NCI-H1048 (cell line): ENCODE results near the gene NAV2.

Experiments used
- DNase-seq: peaks from one replicate; lab custom pipeline; 2025; lab: John Stamatoyannopoulos, UW

The NAV2 gene

DNA sequence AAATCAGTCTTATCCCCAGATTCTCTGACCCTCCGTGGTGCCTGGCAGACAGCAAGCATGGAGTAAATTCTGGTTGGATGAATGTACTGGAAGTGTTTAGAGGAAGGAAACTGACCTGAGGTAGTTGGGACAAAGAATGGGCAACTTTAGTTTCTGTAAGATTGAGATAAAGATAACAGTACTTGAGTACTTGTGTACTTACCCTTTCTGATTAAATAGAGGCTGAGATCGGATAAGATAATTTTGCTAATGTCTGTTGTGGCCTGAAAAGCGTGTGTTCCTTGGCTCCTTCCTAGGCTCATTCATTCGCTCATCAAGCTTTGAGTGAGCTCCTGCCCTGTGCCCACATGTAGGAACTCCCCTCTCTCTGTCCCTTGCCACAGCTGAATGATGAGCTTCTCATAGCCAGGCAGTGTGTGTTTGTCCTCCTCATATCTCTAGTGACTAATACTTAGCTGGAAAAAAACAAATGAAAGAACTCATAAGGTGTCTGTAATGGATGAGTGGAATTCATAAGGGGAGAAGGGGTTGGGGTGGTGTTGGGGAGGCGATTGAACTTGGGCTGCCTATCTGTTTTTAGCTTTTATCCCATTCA lies 329.5 kb downstream of the NAV2 start:
- DNase-seq = no peak

GRCh38 chr11:20042811-20043341 lies 330.2 kb downstream of the NAV2 start:
- DNase-seq = no peak

DNA sequence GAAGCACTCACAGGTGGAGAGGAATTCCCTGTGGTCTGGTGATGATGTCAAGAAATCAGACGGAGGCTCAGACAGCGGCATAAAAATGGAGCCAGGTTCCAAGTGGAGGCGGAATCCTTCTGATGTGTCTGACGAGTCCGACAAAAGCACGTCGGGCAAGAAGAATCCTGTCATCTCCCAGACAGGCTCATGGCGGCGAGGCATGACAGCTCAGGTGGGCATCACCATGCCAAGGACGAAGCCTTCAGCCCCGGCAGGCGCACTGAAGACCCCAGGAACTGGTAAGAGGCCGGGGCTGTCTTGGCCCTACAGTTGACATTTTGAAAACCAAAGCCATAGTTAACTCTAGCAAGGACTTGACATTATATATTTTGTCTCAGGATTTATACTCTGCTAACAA lies 331.4 kb downstream of the NAV2 start:
- no peak for DNase-seq

DNA sequence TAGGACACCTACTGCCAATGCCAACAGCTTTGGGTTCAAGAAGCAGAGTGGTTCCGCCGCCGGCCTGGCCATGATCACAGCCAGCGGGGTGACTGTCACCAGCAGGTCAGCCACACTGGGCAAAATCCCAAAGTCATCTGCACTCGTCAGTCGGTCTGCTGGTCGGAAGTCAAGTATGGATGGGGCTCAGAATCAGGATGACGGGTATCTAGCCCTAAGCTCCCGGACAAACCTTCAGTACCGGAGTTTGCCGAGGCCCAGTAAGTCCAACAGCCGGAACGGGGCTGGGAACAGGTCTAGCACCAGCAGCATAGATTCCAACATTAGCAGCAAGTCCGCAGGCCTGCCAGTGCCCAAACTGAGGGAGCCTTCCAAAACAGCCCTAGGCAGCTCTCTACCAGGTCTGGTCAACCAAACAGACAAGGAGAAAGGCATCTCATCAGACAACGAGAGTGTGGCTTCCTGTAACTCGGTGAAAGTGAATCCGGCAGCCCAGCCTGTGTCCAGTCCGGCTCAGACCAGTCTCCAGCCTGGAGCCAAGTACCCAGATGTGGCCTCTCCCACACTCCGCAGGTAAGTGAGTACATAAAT lies 332.6 kb downstream of the NAV2 start:
- no peak for DNase-seq

DNA sequence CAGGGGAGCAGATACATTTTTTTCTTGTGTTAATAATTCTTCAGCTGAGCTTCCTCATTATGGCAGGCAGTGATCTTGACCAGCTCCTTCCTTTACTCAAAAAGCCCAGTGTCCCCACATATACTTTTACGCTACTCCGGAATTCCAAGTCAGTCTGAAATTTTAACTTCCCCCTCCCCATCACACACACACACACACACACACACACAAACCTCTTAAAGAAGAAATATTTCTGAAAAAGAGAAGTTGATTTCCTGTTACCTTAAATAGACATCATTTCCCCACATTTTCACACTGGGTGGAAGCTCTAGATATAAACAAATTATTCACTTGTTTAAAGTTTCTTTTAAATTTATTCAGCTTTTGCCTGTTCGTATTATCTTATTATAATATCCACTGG lies 333.8 kb downstream of the NAV2 start:
- no peak for DNase-seq

DNA sequence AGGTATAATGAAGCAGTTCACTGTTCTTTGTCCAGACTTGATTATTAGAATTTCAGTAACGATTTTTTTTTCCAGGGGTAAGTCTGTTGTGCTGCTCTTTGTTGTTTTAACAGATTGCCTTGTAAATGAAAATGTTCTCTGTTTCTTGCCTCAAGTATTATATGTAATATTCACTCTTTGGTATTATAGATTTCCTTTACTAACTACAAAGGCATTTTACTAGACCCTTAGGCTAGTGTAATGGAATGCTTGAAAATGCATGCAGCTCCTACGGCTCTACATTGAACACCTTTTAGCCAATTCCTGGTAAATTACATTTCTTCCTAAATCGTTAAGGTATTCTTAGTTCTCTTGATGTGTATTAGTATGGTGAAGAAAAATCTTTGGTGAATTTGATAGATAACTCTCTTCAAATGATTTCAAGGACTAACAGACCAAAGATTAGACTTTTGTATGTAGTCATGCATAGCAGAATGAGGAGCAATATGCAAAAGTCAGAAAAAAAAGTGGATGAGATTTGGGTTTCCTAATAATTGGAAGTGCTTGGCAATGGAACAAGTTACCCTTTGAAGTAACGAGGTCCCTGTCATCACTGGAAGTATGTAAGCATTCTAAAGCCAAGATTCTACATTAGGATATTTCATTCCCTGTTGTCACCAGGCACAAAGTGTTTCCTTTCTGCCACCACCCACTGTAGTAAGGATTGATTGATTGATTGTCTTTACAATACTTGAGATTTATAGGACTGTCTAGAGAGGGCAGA lies 334.6 kb downstream of the NAV2 start:
- no peak for DNase-seq

DNA sequence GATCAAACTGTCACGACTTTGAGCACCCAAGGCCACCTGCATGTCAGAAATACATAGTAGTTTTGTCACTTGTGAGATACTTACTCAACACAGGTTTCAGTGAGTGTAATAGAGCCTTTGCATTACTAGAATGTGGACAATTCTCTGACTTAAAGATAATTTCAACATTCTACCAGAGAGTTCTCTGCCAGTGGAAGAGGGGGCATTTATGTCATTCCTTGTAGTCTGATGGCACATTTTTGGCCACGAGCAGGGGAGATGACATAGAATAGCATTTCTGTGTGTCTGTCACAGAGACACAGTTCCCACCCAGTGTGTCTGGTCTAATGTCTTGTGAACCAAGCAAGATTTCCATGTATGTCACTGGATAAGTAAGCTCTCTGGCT lies 335.1 kb downstream of the NAV2 start:
- no peak for DNase-seq

GRCh38 chr11:20048246-20048645 lies 335.6 kb downstream of the NAV2 start:
- no peak for DNase-seq

- no peak for DNase-seq
Measured at GRCh38 chr11:20048707-20049106, 336.1 kb downstream of the NAV2 start.

DNA sequence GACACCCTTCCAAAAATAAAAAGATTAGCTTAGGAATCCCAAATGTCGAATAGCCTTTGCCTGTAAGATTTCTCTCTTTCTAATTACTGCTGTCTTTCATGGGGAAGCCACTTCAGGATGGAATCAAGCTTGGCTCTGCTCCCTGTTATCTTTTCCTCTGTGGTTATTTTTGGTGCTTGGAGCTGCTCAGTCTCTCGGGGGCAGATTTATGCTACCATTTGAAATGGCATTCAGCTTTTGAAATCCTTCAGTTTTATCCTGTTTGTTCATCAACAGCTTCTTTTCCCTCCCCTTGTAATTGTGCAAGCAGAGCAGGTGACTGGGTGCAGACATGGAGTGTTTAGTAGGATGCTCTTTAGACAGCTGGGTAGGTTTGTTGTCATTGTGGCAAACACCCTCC lies 336.6 kb downstream of the NAV2 start:
- no peak for DNase-seq

DNA sequence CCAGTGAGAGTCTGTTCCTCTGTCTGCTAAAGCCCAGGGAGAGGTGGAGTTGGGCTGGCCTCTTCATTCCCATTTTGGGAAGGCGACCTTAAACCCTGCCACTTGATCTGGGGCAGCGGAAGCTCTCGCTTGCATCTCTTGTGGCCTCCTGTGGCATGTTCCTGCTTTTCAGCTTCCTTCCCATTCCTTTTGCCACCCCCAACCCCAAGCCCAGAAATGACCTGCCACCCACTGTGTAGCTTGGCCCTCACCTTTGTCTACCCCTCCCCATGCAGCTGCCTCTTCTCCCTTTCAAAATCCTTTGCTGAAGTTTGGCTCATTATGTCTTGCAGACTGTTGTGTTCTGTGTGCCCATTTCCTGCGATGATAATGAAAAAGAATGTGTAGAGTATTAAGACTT lies 337.4 kb downstream of the NAV2 start:
- DNase-seq = no peak

DNA sequence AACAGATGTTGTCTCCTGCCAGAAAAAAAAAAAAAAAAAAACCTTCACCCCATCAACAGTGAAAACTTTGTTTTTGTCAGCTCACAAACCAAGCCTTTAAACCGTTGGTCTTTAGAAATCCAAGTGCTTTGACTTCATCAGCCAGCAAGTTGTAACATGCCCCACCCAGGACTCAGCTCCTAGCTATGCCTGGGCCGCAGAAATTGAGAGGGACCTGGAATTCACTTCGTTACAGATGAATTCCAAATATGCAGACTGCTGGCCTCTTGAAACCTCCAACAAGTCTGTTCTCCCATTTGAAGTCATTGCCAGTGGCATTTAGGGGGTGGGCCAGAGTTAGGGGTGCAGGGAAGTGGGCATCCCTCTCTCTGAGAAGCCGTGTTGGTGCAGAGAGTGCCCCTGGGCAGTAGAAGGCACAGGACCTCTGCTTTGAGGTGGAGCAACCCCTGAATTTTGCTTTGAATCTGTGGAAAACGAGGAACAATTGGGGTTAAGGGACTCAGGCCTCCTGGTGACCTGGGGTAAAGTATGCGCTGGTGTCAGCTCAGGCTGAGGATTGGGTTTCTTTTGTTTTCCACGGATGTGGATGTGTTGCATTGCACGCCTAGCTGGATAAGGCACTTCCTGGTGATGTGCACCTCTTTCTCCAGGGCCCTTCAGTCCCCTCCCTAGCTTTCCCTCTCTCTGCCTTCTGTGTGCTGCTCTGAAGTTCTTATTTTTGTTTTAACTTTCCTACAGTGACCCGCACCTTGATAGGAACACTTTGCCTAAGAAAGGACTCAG lies 338.1 kb downstream of the NAV2 start:
- DNase-seq = no peak

DNA sequence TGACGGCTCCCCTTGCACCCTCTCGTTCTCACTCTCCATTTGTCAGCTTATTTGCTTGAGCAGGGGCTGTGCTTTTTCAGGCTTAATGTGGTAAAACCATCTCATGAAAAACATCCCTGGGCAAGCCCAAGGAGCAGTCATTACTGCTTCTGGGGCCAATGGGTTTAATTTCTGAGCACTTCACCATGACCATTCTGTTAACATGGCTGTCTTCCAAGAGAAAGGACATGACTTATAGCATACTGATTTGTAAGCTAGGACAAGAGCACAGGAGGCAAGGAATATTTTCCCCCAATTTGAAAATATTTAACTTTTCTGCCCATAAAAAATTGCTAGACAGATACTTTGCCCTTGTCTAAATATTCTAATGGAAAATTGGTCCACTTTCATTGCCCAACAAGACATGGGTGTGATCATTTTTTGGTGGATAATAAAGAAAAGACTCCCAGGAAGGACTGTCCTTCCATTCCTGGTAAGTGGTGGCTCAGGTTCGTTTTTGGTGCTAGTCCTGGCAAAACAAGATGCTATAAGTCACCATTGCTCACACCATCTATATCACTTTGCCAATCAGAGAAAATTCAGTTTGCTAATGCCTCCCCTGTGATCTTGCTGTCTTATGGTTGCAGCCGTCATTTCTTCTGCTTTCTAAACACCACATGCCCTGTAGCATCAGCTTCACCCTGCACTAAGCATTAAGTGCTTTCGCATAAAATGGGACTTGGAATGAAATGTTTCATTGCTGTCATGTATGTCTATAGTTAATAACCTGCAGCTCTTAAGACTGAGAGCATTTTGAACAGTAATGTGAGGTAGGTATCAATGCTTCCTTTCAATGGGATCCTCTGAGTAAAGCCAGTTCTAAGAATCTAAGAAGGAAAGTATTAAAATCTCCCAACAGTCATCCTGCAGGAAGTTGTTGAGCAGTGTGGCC lies 339.1 kb downstream of the NAV2 start:
- no peak for DNase-seq

DNA sequence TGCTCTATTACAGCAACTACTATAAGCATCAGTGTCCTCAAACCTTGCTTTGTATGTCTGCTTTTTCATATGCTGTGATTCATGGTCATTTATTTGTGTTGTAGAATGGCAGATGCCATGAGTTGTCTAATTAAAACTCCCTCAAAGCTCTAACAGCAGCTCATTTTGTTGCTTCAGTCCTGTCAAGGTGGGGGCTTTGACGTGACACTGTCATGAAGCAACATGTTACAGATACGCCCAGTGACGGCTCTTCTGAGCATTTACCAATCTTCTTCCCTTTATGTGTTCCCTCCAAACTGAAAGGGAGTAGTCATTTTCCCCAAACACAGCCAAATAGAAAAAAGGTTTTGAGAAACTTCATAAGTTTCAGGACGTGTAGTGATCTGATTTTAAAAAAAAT lies 340.9 kb downstream of the NAV2 start:
- no peak for DNase-seq

- DNase-seq = no peak
Measured at GRCh38 chr11:20054584-20054983, 341.9 kb downstream of the NAV2 start.

GRCh38 chr11:20055312-20055711 lies 342.7 kb downstream of the NAV2 start:
- no peak for DNase-seq

GRCh38 chr11:20056109-20056949 lies 343.7 kb downstream of the NAV2 start:
- no peak for DNase-seq

DNA sequence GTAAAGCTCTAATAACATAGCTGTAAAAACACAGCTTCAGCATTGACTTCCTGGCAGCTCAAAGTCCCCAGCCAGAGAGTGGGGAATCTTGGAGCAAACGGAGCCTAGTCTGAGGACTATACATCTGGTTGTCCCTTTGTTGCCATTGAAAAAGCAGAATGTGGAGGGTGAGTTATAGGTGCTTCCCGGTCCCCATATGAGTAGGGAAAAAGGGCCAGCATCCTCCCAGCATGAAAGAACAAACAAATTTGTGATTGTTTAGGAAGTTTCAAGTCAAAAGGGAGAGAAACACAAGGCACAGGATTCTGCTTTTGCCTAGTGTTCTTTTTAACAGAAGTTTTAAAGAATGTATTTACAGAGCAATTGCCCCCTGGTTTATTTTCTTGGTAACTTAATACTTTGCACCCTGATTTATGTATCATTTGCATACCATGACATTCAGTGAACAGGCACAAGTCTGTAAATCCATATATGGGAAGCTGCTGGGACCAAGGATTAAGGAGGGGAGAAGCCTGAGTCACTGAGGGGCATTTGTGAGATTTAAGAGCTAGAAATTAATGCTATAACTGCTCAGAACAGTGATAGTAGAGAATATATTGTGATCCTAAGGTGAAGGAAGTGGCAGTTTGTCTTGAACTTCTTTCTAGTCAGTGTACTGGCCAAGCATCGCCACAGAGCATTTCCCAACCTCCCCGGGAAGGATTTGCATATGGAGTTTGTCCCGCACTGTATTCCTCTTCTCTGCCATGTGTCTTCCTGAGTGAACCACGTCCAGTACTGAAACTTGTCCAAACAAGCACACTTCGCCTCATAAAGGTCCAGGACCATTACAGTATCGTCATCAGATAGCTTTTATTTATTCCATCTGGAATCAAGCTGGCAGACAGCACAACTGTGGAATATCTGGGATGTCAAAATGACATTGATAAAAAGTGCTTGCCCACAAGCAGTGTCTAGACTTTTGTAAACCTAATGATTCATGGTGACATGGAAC lies 344.6 kb downstream of the NAV2 start:
- DNase-seq = no peak

GRCh38 chr11:20058749-20059458 lies 346.3 kb downstream of the NAV2 start:
- DNase-seq = no peak
